Activated CD4-positive, alpha-beta T cell treated with anti-CD3 and anti-CD28 coated beads, Interleukin-2, amount 10 ng/mL, durations not matched to agents 7 days and 5 days (primary cell): ENCODE measurements around the gene KRT80. TPM values are rescaled to one million over a fixed set of nuclear protein-coding genes. Genes with fewer than 3 reads are reported as not detected.

Experiments used
- CTCF ChIA-PET: fragments of 350-600 bp; sonication (Branson Sonifier 250); formaldehyde crosslinking; loops from one replicate; lab custom pipeline; 2021; ENCODE audit warnings: antibody characterized with exemption; lab: Charles Lee
- POLR2A ChIA-PET: fragments of 350-600 bp; sonication (Branson Sonifier 250); formaldehyde crosslinking; loops from one replicate; lab custom pipeline; 2021; ENCODE audit warnings: antibody characterized with exemption; lab: Charles Lee
- DNase-seq: peaks from one replicate; pipeline ENCODE4 v3.0.0-alpha.2; 2020
- H3K27ac Mint-ChIP-seq: one replicate; pipeline ENCODE4 v1.8.0; 2021; ENCODE audit warnings: mild to moderate bottlenecking, moderate library complexity, mixed read lengths
- H3K27me3 Mint-ChIP-seq: one replicate; pipeline ENCODE4 v1.8.0; 2021; ENCODE audit warnings: mixed read lengths
- H3K36me3 Mint-ChIP-seq: one replicate; pipeline ENCODE4 v1.8.0; 2021; ENCODE audit warnings: low read depth, mixed read lengths
- H3K4me1 Mint-ChIP-seq: one replicate; pipeline ENCODE4 v1.8.0; 2021; ENCODE audit warnings: mixed read lengths
- H3K4me3 Mint-ChIP-seq: one replicate; pipeline ENCODE4 v1.8.0; 2021; ENCODE audit warnings: mild to moderate bottlenecking, moderate library complexity, mixed read lengths
- H3K9me3 Mint-ChIP-seq: one replicate; pipeline ENCODE4 v1.8.0; 2021; ENCODE audit warnings: mixed read lengths
- total RNA-seq, 2 experiments: library from RNA; stranded (reverse); gene quantifications; one replicate each; pipeline ENCODE4 v1.2.3, GENCODE V29; 2021

The KRT80 gene
- total RNA-seq, 2 experiments from 2014 or later = not detected

GRCh38 chr12:52130711-52131110, 61.1 kb downstream of the KRT80 start:
- DNase-seq = no peak
- no peaks in the 10 kb centered on the region for H3K36me3 Mint-ChIP-seq
- H3K4me1 Mint-ChIP-seq = no peaks in the 10 kb centered on the region
- ChIA-PET POLR2A (no interaction called here), CTCF (no interaction called here)
- peaks cover 8% of the 10 kb centered on the region for H3K27me3 Mint-ChIP-seq
- H3K4me3 Mint-ChIP-seq = no peak overlapping the region
- no peaks in the 10 kb centered on the region for H3K9me3 Mint-ChIP-seq
- no peak overlapping the region for H3K27ac Mint-ChIP-seq

- no peak for DNase-seq
- no peaks in the 10 kb centered on the region for H3K36me3 Mint-ChIP-seq
- H3K4me1 Mint-ChIP-seq = no peaks in the 10 kb centered on the region
- CTCF ChIA-PET = interaction anchor here (0.6 to 1.3 kb wide), 2 partner anchors 50 to 102 kb away, joined by 4 to 6 read pairs; no protein-coding TSS in a partner anchor
- POLR2A ChIA-PET = no interaction called here
- peaks cover 8% of the 10 kb centered on the region for H3K27me3 Mint-ChIP-seq
- H3K27ac Mint-ChIP-seq = no peak overlapping the region
- no peak overlapping the region for H3K4me3 Mint-ChIP-seq
- H3K9me3 Mint-ChIP-seq = no peaks in the 10 kb centered on the region
Measured at GRCh38 chr12:52127683-52128450, 63.9 kb downstream of the KRT80 start.

GRCh38 chr12:52126605-52127578, 64.9 kb downstream of the KRT80 start:
- POLR2A ChIA-PET = no interaction called here
- CTCF ChIA-PET = interaction anchor here (1.0 to 1.3 kb wide), 2 partner anchors 9 to 101 kb away, joined by 4 to 6 read pairs; no protein-coding TSS in a partner anchor

GRCh38 chr12:52126050-52126604, 65.7 kb downstream of the KRT80 start:
- peaks cover 5% of the 10 kb centered on the region for H3K4me1 Mint-ChIP-seq
- no peaks in the 10 kb centered on the region for H3K36me3 Mint-ChIP-seq
- DNase-seq = no peak
- no peak overlapping the region for H3K27ac Mint-ChIP-seq
- no peaks in the 10 kb centered on the region for H3K9me3 Mint-ChIP-seq
- ChIA-PET CTCF (interaction anchor here (0.7 to 1.4 kb wide), 3 partner anchors 10 to 45 kb away, joined by 3 to 4 read pairs (median 4); no protein-coding TSS in a partner anchor), POLR2A (no interaction called here)
- H3K4me3 Mint-ChIP-seq = no peak overlapping the region
- peaks cover 14% of the 10 kb centered on the region for H3K27me3 Mint-ChIP-seq

More at GRCh38 chr12:52126605-52127578, 64.9 kb downstream of the KRT80 start:
- Mint-ChIP-seq H3K4me1 (no peaks in the 10 kb centered on the region), H3K9me3 (no peaks in the 10 kb centered on the region), H3K27me3 (peaks cover 10% of the 10 kb centered on the region), H3K27ac (no peak overlapping the region), H3K36me3 (no peaks in the 10 kb centered on the region), H3K4me3 (no peak overlapping the region)
- DNase-seq = no peak

GRCh38 chr12:52125476-52125900, 66.3 kb downstream of the KRT80 start:
- DNase-seq = no peak
- POLR2A ChIA-PET = no interaction called here
- CTCF ChIA-PET = interaction anchor here (0.7 to 1.4 kb wide), 4 partner anchors 10 to 100 kb away, joined by 3 to 6 read pairs (median 4); no protein-coding TSS in a partner anchor
- Mint-ChIP-seq H3K27me3 (peaks cover 18% of the 10 kb centered on the region), H3K27ac (no peak overlapping the region), H3K9me3 (no peaks in the 10 kb centered on the region), H3K4me3 (no peak overlapping the region), H3K36me3 (no peaks in the 10 kb centered on the region), H3K4me1 (peaks cover 8% of the 10 kb centered on the region)

GRCh38 chr12:52123487-52124186, 68.2 kb downstream of the KRT80 start:
- Mint-ChIP-seq H3K9me3 (no peaks in the 10 kb centered on the region), H3K4me3 (no peak overlapping the region), H3K36me3 (no peaks in the 10 kb centered on the region), H3K27me3 (peaks cover 27% of the 10 kb centered on the region), H3K27ac (no peak overlapping the region), H3K4me1 (peaks cover 19% of the 10 kb centered on the region)
- ChIA-PET POLR2A (interaction anchor here (0.6 kb wide), 1 partner anchor 38 kb away, joined by 3 read pairs; no protein-coding TSS in a partner anchor), CTCF (interaction anchor here (0.7 to 2.0 kb wide), 5 partner anchors 31 to 104 kb away, joined by 3 to 12 read pairs (median 3); no protein-coding TSS in a partner anchor)
- DNase-seq = no peak

- POLR2A ChIA-PET = no interaction called here
- H3K36me3 Mint-ChIP-seq = no peaks in the 10 kb centered on the region
Measured at GRCh38 chr12:52122904-52123303, 68.9 kb downstream of the KRT80 start.

GRCh38 chr12:52122540-52122871, 69.3 kb downstream of the KRT80 start:
- Mint-ChIP-seq H3K4me1 (peaks cover 21% of the 10 kb centered on the region), H3K27ac (no peak overlapping the region), H3K36me3 (no peaks in the 10 kb centered on the region), H3K9me3 (no peaks in the 10 kb centered on the region), H3K4me3 (no peak overlapping the region), H3K27me3 (peaks cover 24% of the 10 kb centered on the region)
- POLR2A ChIA-PET = no interaction called here
- CTCF ChIA-PET = interaction anchor here (0.6 to 2.0 kb wide), 5 partner anchors 18 to 280 kb away, joined by 3 to 12 read pairs (median 4); no protein-coding TSS in a partner anchor
- DNase-seq = no peak

More at GRCh38 chr12:52122904-52123303, 68.9 kb downstream of the KRT80 start:
- CTCF ChIA-PET = interaction anchor here (0.6 to 2.0 kb wide), 4 partner anchors 90 to 280 kb away, joined by 3 to 12 read pairs (median 4); no protein-coding TSS in a partner anchor
- H3K27me3 Mint-ChIP-seq = peaks cover 24% of the 10 kb centered on the region
- H3K4me1 Mint-ChIP-seq = peaks cover 21% of the 10 kb centered on the region
- no peak overlapping the region for H3K27ac Mint-ChIP-seq
- no peaks in the 10 kb centered on the region for H3K9me3 Mint-ChIP-seq
- DNase-seq = no peak
- H3K4me3 Mint-ChIP-seq = no peak overlapping the region

- H3K9me3 Mint-ChIP-seq = no peaks in the 10 kb centered on the region
- DNase-seq = peak; percentile 72
- H3K4me3 Mint-ChIP-seq = no peak overlapping the region
- POLR2A ChIA-PET = interaction anchor here (0.5 kb wide), 1 partner anchor 118 kb away, joined by 3 read pairs; no protein-coding TSS in a partner anchor
- no peaks in the 10 kb centered on the region for H3K36me3 Mint-ChIP-seq
- peaks cover 19% of the 10 kb centered on the region for H3K27me3 Mint-ChIP-seq
- peaks cover 22% of the 10 kb centered on the region for H3K4me1 Mint-ChIP-seq
- CTCF ChIA-PET = interaction anchor here (0.7 to 2.2 kb wide), 6 partner anchors 19 to 112 kb away, joined by 3 to 20 read pairs (median 4); no protein-coding TSS in a partner anchor
- no peak overlapping the region for H3K27ac Mint-ChIP-seq
Measured at GRCh38 chr12:52121824-52122539, 69.8 kb downstream of the KRT80 start.

- CTCF ChIA-PET = interaction anchor here (0.6 to 2.2 kb wide), 5 partner anchors 19 to 99 kb away, joined by 4 to 20 read pairs (median 4); no protein-coding TSS in a partner anchor
- Mint-ChIP-seq H3K9me3 (no peaks in the 10 kb centered on the region), H3K27me3 (peaks cover 19% of the 10 kb centered on the region), H3K27ac (no peak overlapping the region), H3K4me1 (peaks cover 29% of the 10 kb centered on the region), H3K36me3 (no peaks in the 10 kb centered on the region), H3K4me3 (no peak overlapping the region)
- POLR2A ChIA-PET = interaction anchor here (0.5 kb wide), 1 partner anchor 117 kb away, joined by 3 read pairs; no protein-coding TSS in a partner anchor
- DNase-seq = no peak
Measured at GRCh38 chr12:52120951-52121823, 70.6 kb downstream of the KRT80 start.
